PC-3 (cell line): ENCODE data around the gene HSPB6. TPM values are rescaled to one million over a fixed set of nuclear protein-coding genes. Genes with fewer than 3 reads are reported as not detected.

Experiments used
- ATAC-seq: fragments of 200-7000 bp; cut with Tn5 transposase; 2 replicates; pipeline ENCODE4 v1.9.1; 2020; ENCODE audit warnings: mild to moderate bottlenecking, moderate library complexity
- BruUV-seq: library from RNA; stranded (reverse); fragments of 400-500 nt; replicated peaks from 2 replicates; lab custom pipeline; 2021; lab: Mats Ljungman, UMichigan
- CTCF ChIA-PET: fragments of 300-600 bp; sonication (Branson Sonifier 250); formaldehyde crosslinking; loops from one replicate; lab custom pipeline; 2022; ENCODE audit warnings: antibody characterized with exemption; lab: Charles Lee
- POLR2A ChIA-PET: fragments of 300-600 bp; sonication (Branson Sonifier 250); formaldehyde crosslinking; loops from one replicate; lab custom pipeline; 2022; ENCODE audit warnings: antibody characterized with exemption; ENCODE audit not compliant: unreplicated experiment; lab: Charles Lee
- DNase-seq: peaks from one replicate; pipeline ENCODE4 v3.0.0-alpha.2; 2015
- H2AFZ ChIP-seq: fragments of 300-600 bp; sonication (generic); 2 replicates; pipeline ENCODE4 v1.6.0; 2016; ENCODE audit warnings: antibody characterized with exemption, low read length
- H3F3A ChIP-seq: fragments of 300-600 bp; sonication (generic); one replicate; pipeline ENCODE4 v1.6.0; 2017; ENCODE audit warnings: antibody characterized with exemption, low read length, control low read depth, mild to moderate bottlenecking; ENCODE audit not compliant: unreplicated experiment
- H3K27ac ChIP-seq: fragments of 300-600 bp; sonication (generic); 2 replicates; pipeline ENCODE4 v1.5.1; 2016; ENCODE audit warnings: mild to moderate bottlenecking, low read length
- H3K27me3 ChIP-seq: fragments of 300-600 bp; sonication (generic); 2 replicates; pipeline ENCODE4 v1.6.1; 2016; ENCODE audit warnings: low read length, mixed read lengths
- H3K36me3 ChIP-seq: fragments of 300-600 bp; sonication (generic); 2 replicates; pipeline ENCODE4 v1.6.1; 2016; ENCODE audit warnings: low read depth, mixed run types, low read length, mixed read lengths
- H3K4me1 ChIP-seq: fragments of 300-600 bp; sonication (generic); 2 replicates; pipeline ENCODE4 v1.5.1; 2016; ENCODE audit warnings: low read length; ENCODE audit not compliant: insufficient read depth
- H3K4me2 ChIP-seq: fragments of 300-600 bp; sonication (generic); 2 replicates; pipeline ENCODE4 v1.6.0; 2016; ENCODE audit warnings: low read length
- H3K4me3 ChIP-seq: fragments of 300-600 bp; sonication (generic); 2 replicates; pipeline ENCODE4 v1.5.1; 2016; ENCODE audit warnings: mild to moderate bottlenecking, low read length, mixed read lengths
- H3K79me2 ChIP-seq: fragments of 300-600 bp; sonication (generic); 2 replicates; pipeline ENCODE4 v1.6.1; 2017; ENCODE audit warnings: low read length, mixed read lengths
- H3K9ac ChIP-seq: fragments of 300-600 bp; sonication (generic); 2 replicates; pipeline ENCODE4 v1.6.0; 2016; ENCODE audit warnings: mild to moderate bottlenecking, low read length
- H3K9me2 ChIP-seq: fragments of 300-600 bp; sonication (generic); replicated peaks from 2 replicates; pipeline ENCODE4 v1.6.1; 2016; ENCODE audit warnings: mixed run types, low read length, mixed read lengths
- H3K9me3 ChIP-seq: fragments of 300-600 bp; sonication (generic); 2 replicates; pipeline ENCODE4 v1.6.1; 2016; ENCODE audit warnings: low read length, mixed read lengths
- H4K20me1 ChIP-seq: fragments of 300-600 bp; sonication (generic); 2 replicates; pipeline ENCODE4 v1.6.1; 2016; ENCODE audit warnings: low read length, mixed read lengths
- CTCF ChIP-seq: fragments of 300-600 bp; sonication (generic); conservative IDR thresholded peaks from 2 replicates; pipeline ENCODE4 v1.5.1; 2017; ENCODE audit warnings: antibody characterized with exemption, low read depth, mild to moderate bottlenecking, low read length
- EZH2 ChIP-seq: fragments of 300-600 bp; sonication (generic); IDR thresholded peaks from one replicate; pipeline ENCODE4 v1.6.1; 2017; ENCODE audit warnings: antibody characterized with exemption, mild to moderate bottlenecking, low read length; ENCODE audit not compliant: unreplicated experiment
- EZH2phosphoT487 ChIP-seq: fragments of 300-600 bp; sonication (generic); IDR thresholded peaks from 2 replicates; pipeline ENCODE4 v1.6.1; 2018; ENCODE audit warnings: mild to moderate bottlenecking, antibody characterized with exemption, low read length, borderline replicate concordance
- intact Hi-C: fragments of 100-400 bp; cut with micrococcal nuclease; formaldehyde crosslinking; loops from 2 replicates; pipeline ENCODE4 v1.9.0; 2023
- total RNA-seq: library from RNA; depleted of rRNA; stranded (reverse); fragments of >200 nt; gene quantifications from 2 replicates; pipeline ENCODE4 v1.2.3, GENCODE V29; 2014

HSPB6 gene
- total RNA-seq, 1 experiment from 2014 or later = not detected

- Histone ChIP-seq H2AFZ (no peak overlapping the region), H3K4me1 (no peaks in the 10 kb centered on the region), H3F3A (no peaks in the 10 kb centered on the region), H3K36me3 (no peaks in the 10 kb centered on the region), H3K27me3 (no peaks in the 10 kb centered on the region), H3K9me2 (no peaks in the 10 kb centered on the region), H3K4me3 (no peak overlapping the region), H3K27ac (no peak overlapping the region), H3K79me2 (no peaks in the 10 kb centered on the region), H3K9me3 (no peaks in the 10 kb centered on the region), H3K9ac (no peak overlapping the region), H4K20me1 (no peaks in the 10 kb centered on the region), H3K4me2 (no peak overlapping the region)
- DNase-seq = no peak
- ATAC-seq = no peak
- POLR2A ChIA-PET = no interaction called here
- no peak for TF ChIP-seq EZH2
- intact Hi-C loops = no loop called here
- CTCF ChIA-PET = no interaction called here
- BruUV-seq = no TSS peak
Observed at GRCh38 chr19:35792888-35793287, 36.1 kb upstream of the HSPB6 start.

- Histone ChIP-seq H3K79me2 (no peaks in the 10 kb centered on the region), H3K9ac (no peak overlapping the region), H3K36me3 (no peaks in the 10 kb centered on the region), H3K27me3 (no peaks in the 10 kb centered on the region), H3F3A (no peaks in the 10 kb centered on the region), H3K4me3 (no peak overlapping the region), H3K9me3 (no peaks in the 10 kb centered on the region), H3K27ac (no peak overlapping the region), H3K4me1 (no peaks in the 10 kb centered on the region), H3K9me2 (no peaks in the 10 kb centered on the region), H4K20me1 (no peaks in the 10 kb centered on the region), H3K4me2 (no peak overlapping the region), H2AFZ (no peak overlapping the region)
- intact Hi-C loops = no loop called here
- DNase-seq = no peak
- no peak for TF ChIP-seq EZH2phosphoT487
- no peak for TF ChIP-seq EZH2
- TF ChIP-seq CTCF = no peak
- BruUV-seq = no TSS peak
- ChIA-PET CTCF (no interaction called here), POLR2A (no interaction called here)
- no peak for ATAC-seq
Observed at GRCh38 chr19:35792312-35792711, 35.5 kb upstream of the HSPB6 start.

- no TSS peak for BruUV-seq
- Histone ChIP-seq H2AFZ (no peak overlapping the region), H3K27ac (no peak overlapping the region), H3K4me3 (no peak overlapping the region), H4K20me1 (no peaks in the 10 kb centered on the region), H3F3A (no peaks in the 10 kb centered on the region), H3K36me3 (no peaks in the 10 kb centered on the region), H3K9me2 (no peaks in the 10 kb centered on the region), H3K27me3 (no peaks in the 10 kb centered on the region), H3K9me3 (no peaks in the 10 kb centered on the region), H3K4me1 (no peaks in the 10 kb centered on the region), H3K9ac (no peak overlapping the region), H3K79me2 (no peaks in the 10 kb centered on the region), H3K4me2 (no peak overlapping the region)
- TF ChIP-seq EZH2 = no peak
- no peak for TF ChIP-seq EZH2phosphoT487
- TF ChIP-seq CTCF = no peak
- intact Hi-C loops = no loop called here
- ChIA-PET CTCF (no interaction called here), POLR2A (no interaction called here)
- no peak for ATAC-seq
- no peak for DNase-seq
Observed at GRCh38 chr19:35791814-35792279, 35.0 kb upstream of the HSPB6 start.
